GM12878 (cell line): ENCODE results near the gene PLK5. TPM values are rescaled to one million over a fixed set of nuclear protein-coding genes. Genes with fewer than 3 reads are reported as not detected.
"Not testable (repeated sequence)": the region's sequence is repeated elsewhere in the genome, so short reads cannot be mapped to it uniquely, and the experiment has no call there.

ENCODE experiments used
- ATAC-seq: fragments of 200-7000 bp; cut with Tn5 transposase; 3 replicates; pipeline ENCODE4 v1.9.1; 2020; ENCODE audit warnings: mild to moderate bottlenecking, moderate library complexity
- BruUV-seq: library from RNA; stranded (reverse); fragments of 400-500 nt; replicated peaks from 2 replicates; lab custom pipeline; 2021; lab: Mats Ljungman, UMichigan
- CTCF ChIA-PET: fragments of 300-600 bp; sonication (Branson Sonifier 250); formaldehyde crosslinking; extraction: SDS; loops from one replicate; lab custom pipeline; 2021; ENCODE audit warnings: inconsistent platforms; lab: Yijun Ruan, JAX
- POLR2A ChIA-PET: fragments of 350-600 bp; formaldehyde crosslinking; extraction: SDS; loops from one replicate; lab custom pipeline; 2021; ENCODE audit warnings: inconsistent platforms; lab: Charles Lee
- RAD21 ChIA-PET: fragments of 300-600 bp; sonication (Branson Sonifier 250); formaldehyde crosslinking; loops from one replicate; lab custom pipeline; 2023; ENCODE audit warnings: antibody characterized with exemption; ENCODE audit not compliant: unreplicated experiment; lab: Charles Lee
- SMC1A ChIA-PET: fragments of 300-600 bp; sonication (Branson Sonifier 250); formaldehyde crosslinking; loops from one replicate; lab custom pipeline; 2023; ENCODE audit not compliant: unreplicated experiment, uncharacterized antibody; lab: Charles Lee
- DNase-seq: peaks from one replicate; pipeline ENCODE4 v3.0.0-alpha.2; 2011; ENCODE audit warnings: low read depth, low spot score
- FAIRE-seq: peaks from 3 replicates; lab custom pipeline; 2011; peaks lifted over from hg19 to GRCh38; lab: Jason Lieb, UNC
- H2AFZ ChIP-seq: 2 replicates; pipeline ENCODE4 v1.6.0; 2011; ENCODE audit warnings: low read depth, low read length, control low read depth; ENCODE audit not compliant: control insufficient read depth
- H3K27ac ChIP-seq: 2 replicates; pipeline ENCODE4 v1.5.1; 2011; ENCODE audit warnings: control low read depth; ENCODE audit not compliant: control insufficient read depth, insufficient read depth
- H3K27me3 ChIP-seq, 2 experiments: replicated peaks in 1 of 2; 2 replicates each; pipeline versions ENCODE4 v1.6.0 to v1.6.1; 2011; ENCODE audit warnings: low read length in 1 of 2; ENCODE audit not compliant: control insufficient read depth in 2 of 2, insufficient read depth in 2 of 2
- H3K36me3 ChIP-seq, 2 experiments: 2 replicates each; pipeline ENCODE4 v1.5.1; 2011; ENCODE audit warnings: low read length in 1 of 2; ENCODE audit not compliant: control insufficient read depth in 2 of 2, insufficient read depth in 2 of 2
- H3K4me1 ChIP-seq: 2 replicates; pipeline ENCODE4 v1.6.1; 2011; ENCODE audit warnings: mild to moderate bottlenecking, low read length, moderate library complexity, mixed read lengths; ENCODE audit not compliant: control insufficient read depth, insufficient read depth
- H3K4me2 ChIP-seq: 2 replicates; pipeline ENCODE4 v1.6.0; 2011; ENCODE audit warnings: control low read depth; ENCODE audit not compliant: control insufficient read depth, insufficient read depth
- H3K4me3 ChIP-seq: fragments of 200-600 bp; sonication (generic); 2 replicates; pipeline ENCODE4 v1.5.1; 2016
- H3K79me2 ChIP-seq: 2 replicates; pipeline ENCODE4 v1.6.0; 2011; ENCODE audit warnings: low read length; ENCODE audit not compliant: control insufficient read depth, insufficient read depth
- H3K9ac ChIP-seq: 2 replicates; pipeline ENCODE4 v1.8.0; 2011; ENCODE audit warnings: low read length, control low read depth, mixed read lengths; ENCODE audit not compliant: control insufficient read depth, insufficient read depth
- H3K9me3 ChIP-seq: replicated peaks from 3 replicates; pipeline ENCODE4 v1.5.1; 2011; ENCODE audit warnings: mild to moderate bottlenecking, low read length; ENCODE audit not compliant: control insufficient read depth, insufficient read depth
- H4K20me1 ChIP-seq: 2 replicates; pipeline ENCODE4 v1.6.0; 2011; ENCODE audit not compliant: control insufficient read depth, insufficient read depth
- BRCA1 ChIP-seq: IDR thresholded peaks from 2 replicates; pipeline ENCODE4 v1.6.1; 2011; ENCODE audit warnings: low read depth, low read length, improper control_type of control experiment
- CHD1 ChIP-seq: IDR thresholded peaks from 2 replicates; pipeline ENCODE4 v1.6.1; 2012; ENCODE audit warnings: low read depth, low read length, improper control_type of control experiment
- FOS ChIP-seq: IDR thresholded peaks from 3 replicates; pipeline ENCODE4 v1.6.1; 2011; ENCODE audit warnings: borderline replicate concordance; ENCODE audit not compliant: insufficient read length; ENCODE audit errors: extremely low read depth
- HDGF ChIP-seq: fragments of 450-650 bp; IDR thresholded peaks from 2 replicates; pipeline ENCODE4 v1.6.1; 2016; ENCODE audit warnings: antibody characterized with exemption
- LARP7 ChIP-seq: fragments of 450-650 bp; IDR thresholded peaks from 2 replicates; pipeline ENCODE4 v1.6.1; 2017; ENCODE audit warnings: mild to moderate bottlenecking
- MXI1 ChIP-seq: fragments of 150-350 bp; IDR thresholded peaks from 2 replicates; pipeline ENCODE4 v1.6.1; 2011; ENCODE audit warnings: low read depth, mild to moderate bottlenecking, inconsistent platforms, low read length, improper control_type of control experiment
- NFYB ChIP-seq: IDR thresholded peaks from 2 replicates; pipeline ENCODE4 v1.6.1; 2011; ENCODE audit warnings: low read depth, mild to moderate bottlenecking, low read length, improper control_type of control experiment, moderate library complexity; ENCODE audit not compliant: insufficient read depth
- SKIL ChIP-seq: fragments of 450-650 bp; IDR thresholded peaks from 2 replicates; pipeline ENCODE4 v1.6.1; 2017; ENCODE audit warnings: mild to moderate bottlenecking, low read depth, inconsistent platforms; ENCODE audit not compliant: poor library complexity, severe bottlenecking
- SREBF1 ChIP-seq: IDR thresholded peaks from 2 replicates; pipeline ENCODE4 v1.6.1; 2012; ENCODE audit warnings: mild to moderate bottlenecking, low read length
- SUPT20H ChIP-seq: IDR thresholded peaks from 2 replicates; pipeline ENCODE4 v1.6.1; 2011; ENCODE audit warnings: low read depth, mild to moderate bottlenecking, low read length, moderate library complexity, borderline replicate concordance; ENCODE audit not compliant: control insufficient read depth
- YY1 ChIP-seq: IDR thresholded peaks from 2 replicates; pipeline ENCODE4 v1.6.1; 2011; ENCODE audit warnings: low read depth, mild to moderate bottlenecking, low read length
- ZNF24 ChIP-seq: fragments of 450-650 bp; IDR thresholded peaks from 2 replicates; pipeline ENCODE4 v1.6.1; 2017; ENCODE audit warnings: antibody characterized with exemption, mild to moderate bottlenecking
- WGBS: methylation state at CpG from one replicate; pipeline ENCODE4 v1.1.6; 2016; ENCODE audit warnings: low lambda C conversion rate; ENCODE audit not compliant: insufficient replicate concordance, insufficient coverage; ENCODE audit errors: missing lambda C conversion rate; 5-methylcytosine and 5-hydroxymethylcytosine counted together
- in situ Hi-C: fragments of 300-500 bp; cut with MboI; formaldehyde crosslinking; loops from 9 replicates; pipeline ENCODE4 v1.14.3; 2018; ENCODE audit warnings: mixed read lengths
- intact Hi-C: fragments of 100-400 bp; cut with micrococcal nuclease; formaldehyde crosslinking; loops from one replicate; pipeline ENCODE4 v1.14.2; 2022; ENCODE audit not compliant: unreplicated experiment
- polyA plus RNA-seq, 11 experiments: library from polyadenylated mRNA; depleted of rRNA in 4 of 11; unstranded in 6 of 11; stranded (reverse) in 5 of 11; fragments of >200 nt; fragmentation: Nextera tagmentation in 4 of 11; fragmentation: Illumina TruSeq in 1 of 11; extraction: Ambion mirVana in 4 of 11; extraction: Trizol in 1 of 11; gene quantifications; 1 replicate in 1 of 11; 2 replicates in 10 of 11; pipeline versions ENCODE4 v1.2.1 to v1.2.3, GENCODE V29; 2011 to 2016; ENCODE audit warnings: inconsistent platforms in 2 of 11, missing spikeins in 2 of 11, low read depth in 1 of 11
- total RNA-seq, 4 experiments: library from RNA; depleted of rRNA in 3 of 4; stranded (reverse); fragments of >200 nt in 3 of 4; fragmentation: Illumina TruSeq in 1 of 4; extraction: Trizol in 1 of 4; gene quantifications; 2 replicates each; pipeline versions ENCODE4 v1.2.1 to v1.2.3, GENCODE V29; 2013 to 2021

PLK5 gene
- total and polyA plus RNA-seq, 10 of the 15 experiments (the other 5 are each of a cell fraction or from before 2014, with no cell fraction given) = 0.13 TPM; not detected in 9

GRCh38 chr19:1519802-1520201, 4.1 kb upstream of the PLK5 start:
- H3K79me2 ChIP-seq, intact Hi-C loops, SMC1A ChIA-PET, ATAC-seq, in situ Hi-C loops, BruUV-seq, H3K4me1 ChIP-seq, RAD21 ChIA-PET, H3K9me3 ChIP-seq, POLR2A ChIA-PET, H3K36me3 ChIP-seq, DNase-seq, H2AFZ ChIP-seq, H3K27me3 ChIP-seq, FAIRE-seq, CTCF ChIA-PET, H3K9ac ChIP-seq, H3K4me2 ChIP-seq, H4K20me1 ChIP-seq, H3K4me3 ChIP-seq, H3K27ac ChIP-seq: not testable (repeated sequence)
- WGBS = 60% methylated on average over 8 of the region's 8 CpGs

- ChIA-PET RAD21 (no interaction called here), SMC1A (no interaction called here), POLR2A (no interaction called here), CTCF (no interaction called here)
- TF ChIP-seq FOS (no peak), BRCA1 (no peak), HDGF (no peak), CHD1 (no peak), MXI1 (no peak), SUPT20H (no peak), LARP7 (no peak), YY1 (no peak), SKIL (no peak), NFYB (no peak), SREBF1 (no peak), ZNF24 (no peak)
- no peak for FAIRE-seq
- no peaks in the 10 kb centered on the region for H3K4me1 ChIP-seq
- WGBS = 23% methylated on average over 17 of the region's 17 CpGs
- intact Hi-C loops = no loop called here
- H4K20me1 ChIP-seq = no peaks in the 10 kb centered on the region
- no peak overlapping the region for H3K27ac ChIP-seq
- H3K4me3 ChIP-seq = no peak overlapping the region
- H2AFZ ChIP-seq = no peak overlapping the region
- BruUV-seq = no TSS peak
- no peak for DNase-seq
- H3K79me2 ChIP-seq = no peaks in the 10 kb centered on the region
- H3K9ac ChIP-seq = no peak overlapping the region
- no peak for ATAC-seq
- peaks cover 0 to 2% of the 10 kb centered on the region in 2 experiments; a peak in 3 of 4 replicates for H3K27me3 ChIP-seq
- H3K36me3 ChIP-seq = no peaks in the 10 kb centered on the region
- in situ Hi-C loops = no loop called here
- no peak overlapping the region for H3K4me2 ChIP-seq
- H3K9me3 ChIP-seq = no peaks in the 10 kb centered on the region
These were observed 3.6 kb upstream of the PLK5 start for GRCh38 chr19:1520203-1520780.
